AG09319 (cell line): ENCODE measurements around the gene ADM5.

Experiments used
- DNase-seq: peaks from one replicate; pipeline ENCODE4 v3.0.0-alpha.2; 2010; ENCODE audit warnings: low read depth; ENCODE audit errors: extremely low read depth
- CTCF ChIP-seq: IDR thresholded peaks from 2 replicates; pipeline ENCODE4 v1.5.1; 2011; ENCODE audit warnings: low read depth, mild to moderate bottlenecking, inconsistent platforms, low read length, moderate library complexity

ADM5 gene, protein sequence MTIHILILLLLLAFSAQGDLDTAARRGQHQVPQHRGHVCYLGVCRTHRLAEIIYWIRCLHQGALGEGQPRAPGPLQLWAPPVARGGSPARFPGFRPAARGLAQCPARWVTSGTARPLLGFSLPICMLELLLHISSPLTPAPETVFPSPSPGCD

GRCh38 chr19:49689133-49690078 is at the start of gene ADM5:
Gene ADM5, plus strand, starts transcription at chr19:49689594. Its CDS starts 244 bp downstream, at chr19:49689838.
- TF ChIP-seq CTCF, result peak; percentile 63
- no peak for DNase-seq

- no peak for TF ChIP-seq CTCF
- DNase-seq, result peak; percentile 100
Observed at GRCh38 chr19:49640113-49640898, 49.1 kb upstream of the ADM5 start, which contains the start of gene RRAS. Gene RRAS, minus strand, starts transcription at chr19:49640143. Its CDS starts 45 bp downstream, at chr19:49640098.

DNA sequence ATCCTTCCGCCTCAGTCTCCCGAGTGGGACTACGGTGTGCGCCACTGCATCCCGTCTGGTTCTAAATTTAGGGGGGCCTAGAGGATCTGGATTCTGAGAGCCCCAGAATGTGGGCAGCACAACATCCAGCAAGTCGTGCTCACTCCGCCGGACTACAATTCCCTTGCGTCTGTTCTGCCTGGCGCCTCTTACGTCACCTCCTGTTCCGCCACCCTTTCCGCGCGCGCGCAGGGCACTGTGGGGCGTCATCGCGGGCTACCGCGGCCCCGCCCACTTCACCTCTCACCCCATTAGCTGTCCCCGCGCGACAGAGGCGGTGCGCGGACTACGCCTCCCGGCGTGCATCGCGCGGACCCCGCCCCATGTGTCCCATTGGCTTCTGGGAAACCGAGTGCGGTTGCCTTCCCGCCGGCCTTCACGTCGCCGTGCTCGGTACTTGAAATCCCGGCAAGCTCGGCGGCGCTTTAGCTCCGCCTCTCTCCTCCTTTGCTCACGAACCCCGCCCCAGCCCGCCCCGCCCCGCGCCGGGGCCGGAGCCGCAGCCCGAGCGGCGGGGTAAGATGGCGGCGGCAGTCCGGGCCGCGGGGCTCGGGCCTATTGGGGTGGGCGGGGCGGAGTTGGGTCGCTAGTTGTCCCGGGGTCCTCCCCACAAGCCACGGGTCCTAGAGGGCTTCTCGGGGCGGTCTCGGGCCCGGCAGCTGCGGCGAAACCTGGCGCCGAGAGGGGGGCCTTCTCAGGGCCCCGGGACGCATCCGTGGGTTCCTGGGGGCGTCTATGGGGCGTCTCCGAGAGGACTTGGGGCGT is 47.5 kb upstream of the ADM5 start, which contains the start of gene SCAF1:
Gene SCAF1, plus strand, starts transcription at position 522 of the 804 bp plus-strand sequence. CDS start 2,818 bp downstream, outside the sequence.
- TF ChIP-seq CTCF, result no peak
- peak; percentile 99 for DNase-seq

GRCh38 chr19:49642492-49643035 is 46.8 kb upstream of the ADM5 start:
- no peak for DNase-seq
- no peak for TF ChIP-seq CTCF

- no peak for TF ChIP-seq CTCF
- DNase-seq, result no peak
Observed at GRCh38 chr19:49643466-49643865, 45.9 kb upstream of the ADM5 start.

- TF ChIP-seq CTCF, result no peak
- no peak for DNase-seq
Observed at GRCh38 chr19:49645592-49645991, 43.8 kb upstream of the ADM5 start.
